ENCODE data around the gene MAX.
"Not testable (repeated sequence)": the region's sequence is repeated elsewhere in the genome, so short reads cannot be mapped to it uniquely, and the experiment has no call there.

Gene MAX

DNA sequence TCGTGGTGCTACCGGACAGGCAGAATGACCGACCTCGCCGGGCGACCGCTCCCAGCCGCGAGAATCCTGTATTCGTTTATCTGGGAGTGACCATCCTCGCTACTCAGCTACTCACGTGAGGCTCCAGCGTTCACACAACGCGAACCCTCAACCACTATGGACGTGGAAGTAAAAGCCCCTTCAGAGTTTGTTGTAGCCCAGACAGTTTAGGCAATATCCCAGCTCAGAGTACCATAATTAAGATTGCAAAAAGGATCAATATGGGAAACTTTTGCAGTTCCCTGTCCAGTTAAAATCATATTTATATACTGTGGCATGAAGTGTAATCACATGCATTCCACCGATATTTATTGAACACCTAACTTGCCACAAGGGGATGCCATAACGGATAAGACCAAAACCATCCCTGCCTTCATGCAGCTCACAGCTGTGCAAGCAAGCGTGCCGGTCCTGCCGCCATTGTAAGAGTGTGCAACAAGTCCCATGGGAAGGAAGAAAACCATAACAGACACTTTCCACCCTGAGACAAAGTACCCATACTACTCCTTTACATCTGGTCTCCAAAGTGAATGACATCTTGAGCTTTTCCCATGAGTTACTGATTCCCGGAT is 938 bp upstream of the MAX start:
- DNase-seq, result peak; percentile 32

DNA sequence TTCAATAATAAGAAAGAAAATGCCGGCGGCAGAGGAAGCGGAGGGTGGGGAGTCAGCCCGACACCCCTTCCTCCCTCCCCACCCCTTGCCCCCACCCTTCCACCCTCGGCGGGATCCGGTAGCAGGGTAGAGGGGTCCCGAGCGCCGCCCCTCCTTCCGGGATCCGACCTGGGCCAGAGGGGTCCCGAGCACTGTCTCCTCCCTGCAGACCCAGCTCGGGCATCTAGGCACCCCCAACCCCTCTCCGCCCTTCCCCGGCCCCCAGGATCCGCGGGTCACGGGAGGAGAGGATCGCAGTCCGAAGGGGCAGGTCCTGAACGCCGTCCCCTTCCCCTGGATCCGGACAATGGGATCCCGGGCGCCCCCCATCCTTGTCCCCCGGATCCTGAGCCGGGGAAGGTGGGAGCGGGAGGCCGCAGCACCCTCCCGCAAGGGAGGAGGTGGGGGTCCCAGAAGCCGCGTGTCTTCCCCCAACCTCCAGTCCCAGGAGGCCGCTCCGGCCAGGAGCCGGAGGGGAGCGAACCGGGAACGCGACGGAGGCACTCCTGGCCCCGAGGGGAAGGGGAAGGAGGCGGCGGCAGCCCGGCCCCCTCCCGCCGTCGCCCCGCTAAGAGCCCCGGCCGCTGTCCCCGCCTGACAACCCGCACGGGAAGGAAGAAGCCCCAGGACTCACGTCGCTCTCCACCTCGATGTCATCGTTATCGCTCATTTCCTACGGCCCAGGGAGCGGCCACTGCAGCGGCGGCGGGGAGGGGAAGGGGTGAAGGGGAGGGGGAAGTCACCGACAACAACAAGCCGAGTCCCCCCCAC is 481 bp downstream of the MAX start:
- DNase-seq, result peak; percentile 42

DNA sequence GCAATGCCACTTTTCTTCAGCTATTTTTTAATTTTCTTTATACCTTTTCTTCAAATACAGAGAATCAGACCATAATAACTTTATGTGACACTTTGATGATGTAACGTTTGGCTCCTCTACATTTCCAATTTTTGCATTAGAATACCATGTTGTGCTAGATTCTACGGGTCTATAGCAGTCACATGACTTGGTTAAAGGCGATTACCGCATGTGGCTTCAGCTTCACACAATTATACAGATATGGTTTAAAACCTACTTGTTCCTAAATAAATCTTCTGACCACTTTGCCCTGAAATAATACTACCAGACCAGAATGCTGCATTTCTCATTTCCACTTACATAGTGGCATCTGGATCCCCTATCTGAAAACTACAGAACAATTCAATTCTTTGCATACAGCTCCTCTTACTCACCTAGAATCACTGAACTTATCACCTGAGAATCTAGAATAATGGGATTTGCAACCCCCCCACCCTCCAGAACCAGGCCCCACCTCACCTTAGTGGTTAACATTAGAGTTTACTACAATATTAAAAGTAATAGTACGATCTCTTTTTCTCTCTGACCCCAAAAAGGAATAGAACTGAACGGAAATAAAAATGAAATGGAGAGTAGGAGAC is 1.3 kb downstream of the MAX start:
- DNase-seq, result no peak

DNA sequence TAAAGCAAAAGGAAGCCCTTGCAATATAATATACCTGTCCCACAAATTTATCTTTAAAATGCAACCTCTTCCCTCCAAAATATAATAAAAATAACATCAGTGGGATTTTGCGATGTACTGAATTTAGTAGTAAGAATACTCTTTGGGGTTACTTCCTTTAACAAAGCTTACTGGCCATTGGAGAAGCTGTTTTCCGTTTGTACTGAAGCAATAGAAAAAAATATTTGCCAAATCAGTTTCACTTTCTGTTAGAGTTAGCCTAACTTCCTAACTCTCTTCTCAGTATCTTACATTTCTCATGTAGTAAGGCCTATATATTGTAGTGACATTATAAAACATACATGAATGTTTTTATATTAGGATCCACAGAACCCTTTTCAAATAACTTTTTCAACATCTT is 3.7 kb downstream of the MAX start:
- no peak for DNase-seq

DNA sequence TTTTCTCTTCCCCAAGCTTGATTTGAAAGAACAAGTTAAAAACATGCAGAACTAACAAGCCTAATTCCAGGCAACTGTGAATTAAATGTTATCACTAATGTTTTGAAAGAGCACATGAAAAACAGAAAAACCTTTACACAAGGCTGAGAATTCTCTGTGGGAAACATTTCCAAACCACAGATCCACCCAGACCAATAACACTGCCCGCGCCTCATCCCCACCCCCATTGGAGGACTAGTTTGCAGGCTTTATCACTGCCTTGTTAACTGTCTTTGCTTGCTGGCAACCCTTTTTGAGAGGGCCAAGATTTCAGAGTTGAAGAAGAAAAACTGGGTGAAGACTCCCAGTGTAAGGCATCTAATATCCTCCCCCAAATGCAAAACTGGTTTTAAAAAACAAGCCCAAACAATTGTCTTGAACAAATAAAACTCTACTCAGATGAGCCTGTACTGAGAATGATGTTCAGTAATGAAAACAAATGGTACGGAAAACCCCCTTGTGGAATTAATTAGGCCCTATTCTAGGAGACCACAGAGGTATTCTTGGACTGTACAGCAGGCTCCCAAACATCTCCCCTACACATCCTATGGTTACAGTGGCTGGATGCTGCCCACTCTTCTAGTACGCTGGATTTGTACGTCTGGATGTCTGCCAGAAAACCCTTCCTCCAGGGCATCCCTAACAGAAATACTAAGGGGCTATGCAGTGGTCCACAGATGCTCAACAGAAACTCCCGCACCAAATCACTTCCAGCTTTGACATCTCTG is 5.8 kb downstream of the MAX start:
- peak; percentile 47 for DNase-seq

DNA sequence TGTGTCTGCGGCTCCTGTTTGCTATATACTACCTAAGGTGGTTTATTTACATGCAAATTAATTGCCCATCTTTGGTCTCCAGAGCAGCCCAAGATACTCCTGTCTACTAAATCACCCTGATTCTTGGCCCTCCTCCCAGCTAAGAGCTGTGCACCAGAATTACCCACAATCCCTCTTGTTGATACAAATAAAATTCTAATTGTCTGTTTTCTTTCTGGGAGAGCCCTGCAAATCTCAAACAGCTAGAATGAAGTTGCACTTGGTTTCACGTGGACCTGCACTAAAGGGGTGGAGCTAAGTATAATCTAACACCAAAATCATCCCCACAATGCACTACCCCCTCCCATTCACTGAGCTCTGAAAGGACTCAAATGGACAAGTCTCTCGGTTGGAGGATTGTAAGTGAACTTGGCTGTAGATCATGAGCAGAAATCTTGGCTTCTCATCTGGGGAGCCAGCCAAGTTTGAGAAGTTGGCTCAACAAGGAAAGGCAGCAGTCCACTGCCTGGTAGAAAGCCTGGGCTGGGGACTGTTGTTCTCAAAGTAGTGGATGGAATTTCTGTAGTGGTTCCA is 6.6 kb downstream of the MAX start:
- no peak for DNase-seq

DNA sequence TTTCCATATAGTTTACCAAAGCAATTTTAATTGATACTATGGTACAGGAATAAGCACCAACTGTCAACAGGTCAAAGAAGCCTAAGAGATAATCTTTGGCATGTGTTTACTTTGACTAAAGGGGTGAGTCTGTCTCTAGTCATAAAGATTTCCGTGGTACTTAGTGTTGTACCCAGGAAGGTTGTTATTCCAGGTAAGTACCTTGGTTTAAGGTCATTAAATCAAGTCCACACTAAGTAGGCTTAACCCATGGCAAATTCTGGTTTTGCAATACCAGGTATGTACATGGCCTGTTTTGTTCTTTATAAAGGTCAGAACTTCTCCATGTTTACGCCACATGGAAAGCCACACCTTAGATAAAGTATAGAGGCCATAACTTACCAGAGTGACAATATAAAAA is 10.0 kb downstream of the MAX start:
- DNase-seq, result no peak

DNA sequence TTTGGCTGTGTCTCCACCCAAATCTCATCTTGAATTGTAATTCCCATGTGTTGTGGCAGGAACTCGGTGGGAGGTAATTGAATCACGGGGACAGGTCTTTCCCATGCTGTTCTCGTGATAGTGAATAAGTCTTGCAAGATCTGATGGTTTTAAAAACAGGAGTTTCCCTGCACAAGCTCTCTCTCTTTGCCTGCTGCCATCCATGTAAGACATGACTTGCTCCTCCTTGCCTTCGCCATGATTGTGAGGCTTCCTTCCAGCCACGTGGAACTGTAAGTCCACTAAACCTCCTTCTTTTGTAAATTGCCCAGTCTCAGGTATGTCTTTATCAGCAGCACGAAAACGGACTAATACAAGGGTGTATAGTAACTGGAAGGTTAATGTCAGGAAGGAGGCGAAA is 14.5 kb downstream of the MAX start:
- DNase-seq, result not testable (repeated sequence)

DNA sequence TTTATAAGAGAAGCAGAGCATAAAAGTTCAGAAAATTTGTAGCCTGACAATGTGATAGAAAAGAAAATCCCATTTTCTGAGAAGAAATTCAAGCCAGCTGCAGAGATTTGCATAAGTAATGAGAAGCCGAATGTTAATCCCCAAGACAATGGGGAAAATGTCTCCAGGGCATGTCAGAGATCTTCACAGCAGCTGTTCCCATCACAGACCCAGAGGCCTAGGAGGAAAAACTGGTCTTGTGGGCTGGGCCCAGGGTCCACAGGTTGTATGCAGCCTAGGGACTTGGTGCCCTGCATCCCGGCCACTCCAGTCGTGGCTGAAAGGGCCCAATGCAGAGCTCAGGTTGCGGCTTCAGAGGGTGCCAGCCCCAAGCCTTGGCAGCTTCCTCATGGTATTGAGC is 15.6 kb downstream of the MAX start:
- not testable (repeated sequence) for DNase-seq

DNA sequence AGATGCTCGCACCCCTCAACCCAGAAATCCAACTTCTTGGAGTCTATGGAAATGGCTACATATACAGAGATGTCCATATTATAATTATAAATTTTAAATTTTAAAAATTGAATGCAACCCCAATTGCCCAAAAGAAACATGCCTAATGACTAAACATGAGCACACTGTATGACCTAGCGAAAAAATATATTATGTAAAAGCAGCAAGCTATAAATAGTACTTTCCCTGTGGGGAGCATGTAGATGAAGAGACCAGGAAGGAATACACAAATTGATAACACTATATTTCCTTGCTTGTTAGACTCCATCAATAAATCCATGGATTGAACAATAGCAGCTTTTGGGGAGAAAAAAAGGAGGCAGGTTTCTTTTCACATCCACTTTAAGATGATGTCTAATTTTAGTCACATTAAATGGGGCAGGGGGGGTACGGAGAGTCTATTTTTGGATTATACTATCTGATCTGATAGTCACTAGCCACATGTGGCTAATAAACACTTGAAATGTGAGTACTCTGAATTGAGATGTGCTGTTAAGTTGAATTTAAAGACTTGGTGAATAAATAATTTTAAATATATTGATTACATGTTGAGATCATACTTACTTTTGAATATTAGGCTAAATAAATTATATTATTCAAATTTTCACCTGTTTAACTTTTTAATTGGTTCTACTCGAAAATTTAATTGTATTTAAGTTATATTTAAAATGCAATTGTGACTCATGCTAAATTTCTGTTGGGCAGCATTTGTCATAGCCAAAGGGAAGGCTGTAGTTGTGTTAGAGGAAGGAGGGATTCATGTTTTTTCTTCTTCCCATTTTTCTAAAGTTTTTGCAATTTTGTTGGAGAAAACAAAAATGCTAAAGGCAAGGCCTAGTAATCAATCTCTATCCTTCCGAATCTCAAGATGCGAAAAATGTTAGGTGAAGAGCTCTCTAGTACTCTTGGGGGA is 17.5 kb downstream of the MAX start:
- DNase-seq, result no peak

DNA sequence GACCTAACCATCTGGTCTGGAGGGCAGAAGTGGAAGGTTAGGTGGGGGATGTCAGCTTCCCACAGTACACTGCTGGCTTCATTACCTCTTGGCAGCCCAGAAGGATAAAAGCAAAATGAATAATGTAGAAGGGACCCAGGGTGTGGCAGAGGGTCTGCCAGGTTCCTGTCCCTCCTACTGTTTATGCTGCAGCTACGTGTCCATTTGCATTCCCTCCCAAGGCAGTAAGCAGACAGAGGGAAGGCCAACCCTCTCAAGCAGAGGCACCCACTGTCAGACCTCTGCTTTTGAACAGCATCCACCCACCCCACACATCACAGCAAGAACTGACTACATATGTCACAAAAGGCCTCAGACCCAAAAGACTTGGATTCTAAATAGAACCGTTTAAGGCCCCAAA is 19.4 kb downstream of the MAX start:
- no peak for DNase-seq

DNA sequence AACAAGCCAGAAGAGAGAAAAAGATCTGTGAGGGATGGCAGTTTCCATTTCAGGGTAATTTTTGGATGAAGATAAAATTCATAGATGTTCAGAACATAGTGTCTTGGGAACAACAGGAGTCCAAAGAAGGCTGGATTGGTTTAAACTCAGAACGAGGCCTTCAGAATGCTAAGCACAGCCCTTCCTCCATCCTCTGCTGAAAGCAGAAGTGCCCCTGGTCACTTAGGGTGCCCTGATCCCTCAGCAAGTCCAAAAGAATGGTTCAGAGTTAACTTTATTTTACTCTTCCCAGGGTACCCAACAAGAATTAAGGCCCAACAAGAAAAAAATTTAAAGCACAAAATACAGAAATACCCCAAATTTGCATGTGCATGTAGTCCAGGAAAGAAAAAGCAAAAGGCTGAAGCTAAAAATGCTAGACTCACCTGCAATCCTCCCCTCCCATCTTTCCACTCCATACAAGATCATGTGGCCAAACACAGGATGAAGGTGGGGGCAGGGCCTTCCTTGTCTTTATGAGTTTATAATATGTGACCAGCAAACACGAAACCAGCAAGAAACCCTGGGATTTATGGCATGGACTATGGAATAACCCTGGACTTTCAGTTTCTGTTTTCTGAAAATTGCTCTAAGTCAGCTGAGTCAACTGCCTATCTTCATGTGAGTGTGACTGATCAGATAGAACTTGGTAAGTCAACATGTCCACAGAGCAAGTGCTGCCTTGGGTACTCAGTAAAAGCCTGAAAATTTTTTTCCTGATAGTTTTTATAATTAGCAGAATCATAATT is 21.2 kb downstream of the MAX start:
- no peak for DNase-seq

DNA sequence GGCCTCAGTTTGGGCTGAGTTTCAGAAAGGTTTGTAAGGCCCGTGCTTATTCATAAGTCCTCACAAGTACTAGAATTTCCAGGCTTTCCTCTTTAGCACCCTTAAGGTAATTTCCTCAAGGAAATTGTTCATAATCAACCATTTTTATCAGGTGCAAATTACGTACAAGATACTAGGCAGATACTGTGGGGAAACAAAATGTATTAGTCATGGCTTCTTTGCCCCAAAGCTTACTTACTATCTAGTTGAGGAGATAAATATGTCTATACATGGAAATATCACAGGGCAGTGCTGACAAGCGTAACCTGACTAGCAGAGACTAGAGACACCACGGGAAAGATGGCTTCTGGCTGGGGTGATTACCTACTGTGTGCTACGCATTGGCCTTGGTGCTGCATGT is 22.5 kb downstream of the MAX start:
- no peak for DNase-seq

DNA sequence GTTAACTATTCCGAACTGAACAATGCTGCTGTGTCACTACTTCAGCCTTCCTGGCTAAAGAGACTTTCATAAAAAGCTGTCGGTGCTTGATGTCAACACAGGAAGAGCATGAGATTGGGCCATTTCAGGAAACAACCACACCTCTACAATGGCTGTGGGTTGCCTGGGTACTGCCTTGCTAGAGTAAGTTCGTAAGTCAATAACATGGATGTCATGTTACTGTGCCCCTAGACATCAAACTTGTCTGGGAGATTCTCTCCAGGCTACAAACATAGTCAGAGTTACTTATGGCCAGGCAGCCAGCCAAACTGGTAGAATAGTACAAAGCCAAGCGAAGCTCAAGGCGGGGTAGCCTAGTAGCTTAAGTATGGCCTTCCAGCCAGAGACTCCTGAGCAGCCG is 23.1 kb downstream of the MAX start:
- DNase-seq, result no peak

DNA sequence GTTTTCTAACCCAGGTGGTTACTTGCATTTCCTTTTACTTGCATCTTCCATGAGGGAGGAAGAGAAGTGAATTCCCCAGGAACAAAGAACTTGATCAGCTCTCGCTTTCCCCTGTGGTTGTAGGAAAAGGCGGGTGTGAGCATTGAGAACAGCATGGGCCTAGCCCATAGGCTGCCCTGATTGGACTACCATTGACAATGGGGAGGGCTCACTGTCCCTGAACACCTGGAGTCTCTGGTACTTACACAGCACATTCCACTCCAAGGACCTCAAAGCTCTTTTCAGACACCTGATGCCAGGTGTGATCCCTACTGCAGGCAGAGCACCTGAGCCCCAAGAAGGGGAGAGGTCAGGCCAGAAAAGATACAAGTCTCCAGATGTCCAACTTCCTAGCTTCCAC is 25.0 kb downstream of the MAX start:
- no peak for DNase-seq

DNA sequence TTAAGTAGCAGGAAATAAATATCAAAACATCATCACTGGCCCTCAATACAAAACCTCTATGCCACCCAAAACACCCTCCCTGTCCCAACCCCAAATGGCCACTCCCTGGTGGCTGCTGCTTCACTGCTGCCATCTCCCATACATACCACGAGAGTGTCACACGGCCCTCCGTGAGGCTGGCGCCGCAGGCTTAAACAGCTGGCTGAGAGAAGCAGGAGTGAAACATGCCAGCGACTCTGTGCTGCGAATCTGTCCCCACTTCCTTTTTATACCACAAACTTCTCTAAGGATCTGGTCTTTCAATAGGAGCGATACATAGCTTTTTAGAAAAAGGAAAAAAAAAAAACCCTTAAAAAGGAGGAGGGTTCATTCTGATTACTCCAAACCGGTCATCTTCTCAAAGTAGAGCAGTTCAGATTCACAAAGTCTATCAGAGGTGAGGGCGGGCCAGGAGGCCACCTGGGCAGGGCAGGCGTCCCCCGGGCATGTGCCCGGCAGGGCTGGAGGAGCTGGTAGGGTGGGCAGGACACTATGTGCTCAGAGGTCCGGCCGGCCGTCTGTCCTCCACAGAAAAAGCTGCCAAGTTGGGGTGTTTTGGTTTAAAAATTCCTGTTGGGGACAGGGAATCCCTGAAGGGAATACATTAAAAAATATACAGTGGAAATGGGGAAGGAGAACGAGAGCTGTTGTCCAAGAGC is 26.5 kb downstream of the MAX start:
- no peak for DNase-seq

DNA sequence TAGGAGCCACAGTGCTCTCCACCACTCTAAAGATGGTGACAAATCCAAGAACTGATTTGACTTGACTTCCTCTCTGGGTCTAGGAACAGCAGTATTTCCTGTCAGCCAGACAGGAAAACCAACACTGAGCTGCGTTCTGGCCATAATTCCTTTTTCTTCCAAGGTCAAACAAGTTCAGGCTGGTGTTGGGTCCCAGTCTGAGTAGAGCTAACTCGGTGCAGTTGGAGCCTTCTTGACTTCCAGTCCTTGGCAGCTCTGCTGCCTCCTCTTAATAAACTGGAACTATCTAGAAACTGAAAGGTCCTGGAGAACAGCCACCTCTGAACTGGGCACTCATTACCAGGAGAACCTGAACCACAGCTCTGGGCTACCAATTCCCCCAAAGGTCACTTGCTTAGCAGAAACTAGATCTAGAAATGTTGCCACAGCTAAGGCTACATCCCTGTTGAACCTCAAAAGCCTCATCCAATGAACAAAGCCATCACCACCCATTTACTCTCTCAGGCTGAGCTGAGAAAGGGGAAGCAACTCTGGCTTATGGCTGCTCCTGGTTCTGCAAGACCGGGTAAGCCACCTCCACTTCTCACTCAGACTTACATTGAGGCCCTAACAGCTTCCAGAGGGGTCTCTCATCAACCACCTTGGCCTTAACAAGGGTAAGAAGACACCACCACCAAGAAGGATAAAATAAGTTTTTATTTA is 27.7 kb downstream of the MAX start:
- no peak for DNase-seq

DNA sequence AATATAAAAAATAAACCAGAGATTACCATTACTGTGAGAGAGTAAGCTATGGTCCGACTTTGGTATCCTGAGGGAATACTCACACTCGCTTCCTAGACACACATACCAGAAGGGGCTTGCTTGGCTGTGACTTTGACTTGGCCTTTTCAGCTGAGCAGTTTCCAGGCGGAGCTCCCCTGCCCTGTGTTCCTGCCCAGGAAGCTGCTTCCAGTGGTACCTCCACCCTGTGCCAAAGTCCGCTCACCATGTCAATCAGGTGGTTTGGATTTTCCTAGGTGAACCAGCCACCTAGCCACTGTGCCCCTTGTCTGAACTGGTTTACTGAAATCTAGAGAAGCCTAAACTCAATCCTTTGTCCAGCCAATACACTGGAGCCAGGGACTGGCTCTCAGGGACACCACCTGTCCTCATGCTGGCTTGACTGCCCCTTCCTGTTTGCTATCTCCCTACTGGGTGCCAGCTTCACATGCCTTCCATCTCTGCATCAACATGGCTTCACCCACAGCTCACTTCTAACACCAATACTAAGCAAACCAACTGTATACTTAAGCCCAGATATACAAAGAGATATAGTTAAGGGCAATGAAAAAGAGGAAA is 28.6 kb downstream of the MAX start:
- DNase-seq, result no peak

DNA sequence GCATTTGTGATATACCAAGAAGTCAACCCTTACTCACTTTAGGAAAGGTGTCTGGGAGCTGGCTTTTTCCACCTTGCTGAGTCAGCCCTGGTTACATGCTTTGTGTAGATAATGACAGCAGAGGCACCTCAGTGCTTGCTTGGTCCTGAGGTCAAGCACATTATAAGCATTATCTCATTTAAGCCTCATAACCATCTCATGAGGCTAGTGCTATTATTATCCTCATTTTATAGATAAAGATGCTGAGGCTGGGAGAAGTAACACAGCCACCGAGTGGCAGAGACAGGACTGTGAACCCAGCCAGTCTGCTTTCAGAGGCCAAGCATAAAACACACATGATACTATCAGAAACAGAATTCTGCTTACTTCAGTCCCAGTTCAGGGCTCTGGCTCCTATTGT is 29.4 kb downstream of the MAX start:
- no peak for DNase-seq
